HT1080 (cell line): ENCODE results near the gene CYP2D6. TPM values are rescaled to one million over a fixed set of nuclear protein-coding genes. Genes with fewer than 3 reads are reported as not detected.
"Not testable (repeated sequence)": the region's sequence is repeated elsewhere in the genome, so short reads cannot be mapped to it uniquely, and the experiment has no call there.

Source experiments
- DNase-seq: peaks from one replicate; pipeline ENCODE4 v3.0.0-alpha.2; 2015; ENCODE audit warnings: low read depth
- total RNA-seq: library from RNA; depleted of rRNA; stranded (reverse); fragments of >200 nt; shearing (Covaris generic); gene quantifications from 2 replicates; pipeline ENCODE4 v1.2.3, GENCODE V29; 2014

The CYP2D6 gene
- total RNA-seq, 1 experiment from 2014 or later = 0.11 TPM

DNA sequence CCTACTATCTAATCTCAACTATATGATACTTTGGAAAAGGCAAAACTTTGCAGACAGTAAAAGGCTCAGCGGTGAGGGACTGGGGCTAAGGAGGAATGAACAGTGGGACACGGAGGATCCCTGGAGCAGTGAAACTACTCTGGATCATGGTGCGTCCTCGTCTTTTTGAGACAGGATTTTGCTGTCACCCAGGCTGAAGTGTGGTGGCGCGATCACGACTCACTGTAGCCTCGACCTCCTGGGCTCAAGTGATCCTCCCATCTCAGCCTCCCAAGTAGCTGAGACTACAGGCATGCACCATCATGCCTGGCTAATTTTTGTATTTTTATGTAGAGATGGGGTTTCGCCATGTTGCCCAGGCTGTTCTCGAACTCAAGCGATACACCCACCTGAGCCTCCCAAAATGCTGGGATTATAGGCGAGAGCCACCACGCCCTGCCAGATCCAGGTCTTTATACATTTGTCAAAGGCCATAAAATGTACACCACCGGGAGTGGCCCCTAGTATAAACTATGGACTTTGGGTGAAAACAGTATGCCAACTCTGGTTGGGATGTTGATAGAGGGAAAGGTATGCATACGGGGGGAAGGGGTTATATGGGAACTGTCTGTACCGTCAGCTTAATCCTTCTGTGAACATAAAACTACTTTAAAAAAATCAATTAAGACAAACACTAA, 28.0 kb upstream of the CYP2D6 start:
- no peak for DNase-seq

DNA sequence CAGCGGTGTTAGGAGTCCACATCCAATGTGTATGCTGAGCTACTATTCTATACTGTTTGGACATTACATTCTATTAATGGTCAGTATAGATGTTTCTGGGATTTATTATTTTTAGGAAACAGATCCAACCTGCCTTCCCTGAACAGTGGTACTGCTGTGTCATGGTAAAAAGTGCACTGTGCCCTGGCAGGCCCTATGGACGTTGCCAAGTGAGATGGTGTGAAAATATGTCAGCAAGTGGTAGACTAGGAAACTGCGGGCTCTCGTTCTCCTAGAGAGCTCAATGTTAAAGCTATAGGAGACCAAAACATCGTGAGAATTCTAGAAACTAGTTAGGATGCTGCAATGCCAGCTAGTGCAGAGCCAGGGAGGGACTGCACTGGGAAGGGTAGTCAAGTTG, 26.0 kb upstream of the CYP2D6 start:
- no peak for DNase-seq

DNA sequence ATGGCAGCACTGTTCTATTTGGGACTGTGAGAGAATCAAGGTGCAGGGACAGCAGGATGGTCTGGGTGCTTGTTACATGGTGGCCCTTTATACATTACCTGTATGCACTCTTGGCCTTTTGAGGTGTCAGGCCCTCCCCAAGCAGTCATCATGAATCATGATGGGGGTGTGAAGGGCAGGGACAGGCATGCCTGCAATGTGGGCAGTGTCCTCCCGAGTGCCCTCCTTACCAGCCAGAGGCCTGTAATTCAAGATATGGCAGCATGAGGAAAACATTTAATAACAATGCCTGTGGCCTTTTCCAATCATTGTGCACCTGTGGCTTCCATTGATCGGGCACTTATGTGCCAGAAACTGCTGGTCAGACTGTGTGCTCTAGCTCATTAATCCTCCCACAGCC, 25.5 kb upstream of the CYP2D6 start:
- DNase-seq = no peak

GRCh38 chr22:42155053-42155543, 24.5 kb upstream of the CYP2D6 start:
- DNase-seq = no peak

GRCh38 chr22:42154293-42155052, 23.9 kb upstream of the CYP2D6 start:
- DNase-seq = no peak

- DNase-seq = no peak
These were observed 22.2 kb upstream of the CYP2D6 start for GRCh38 chr22:42152661-42153270.

DNA sequence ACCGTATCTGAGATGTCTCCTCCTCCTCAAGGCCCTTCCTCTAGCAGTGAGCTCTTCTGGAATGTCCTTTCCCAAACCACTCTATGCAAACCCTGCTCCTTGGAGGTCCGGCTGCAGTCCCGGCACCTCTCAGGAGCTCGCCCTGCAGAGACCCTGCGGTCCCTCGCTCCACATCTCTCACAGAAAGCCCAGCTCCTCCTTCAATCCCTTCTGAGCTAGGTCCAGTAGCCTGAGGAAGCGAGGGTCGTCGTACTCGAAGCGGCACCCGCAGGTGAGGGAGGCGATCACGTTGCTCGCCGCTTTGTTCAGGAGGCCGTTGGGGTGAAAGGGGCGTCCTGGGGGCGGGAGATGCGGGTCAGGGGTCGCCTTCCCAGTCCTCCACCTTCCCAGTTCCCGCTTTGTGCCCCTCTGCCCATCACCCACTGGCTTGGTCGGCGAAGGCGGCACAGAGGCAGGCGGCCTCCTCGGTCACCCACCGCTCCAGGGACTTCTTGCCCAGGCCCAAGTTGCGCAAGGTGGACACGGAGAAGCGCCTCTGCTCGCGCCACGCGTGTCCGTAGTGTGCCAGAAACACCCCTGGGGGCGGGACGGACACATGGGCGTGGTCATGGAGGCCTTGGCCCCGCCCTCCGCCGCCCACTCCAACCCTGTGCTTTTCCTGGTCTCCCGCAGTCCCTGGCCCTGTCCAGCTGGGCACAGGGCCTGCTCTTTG, 21.5 kb upstream of the CYP2D6 start:
- no peak for DNase-seq

DNA sequence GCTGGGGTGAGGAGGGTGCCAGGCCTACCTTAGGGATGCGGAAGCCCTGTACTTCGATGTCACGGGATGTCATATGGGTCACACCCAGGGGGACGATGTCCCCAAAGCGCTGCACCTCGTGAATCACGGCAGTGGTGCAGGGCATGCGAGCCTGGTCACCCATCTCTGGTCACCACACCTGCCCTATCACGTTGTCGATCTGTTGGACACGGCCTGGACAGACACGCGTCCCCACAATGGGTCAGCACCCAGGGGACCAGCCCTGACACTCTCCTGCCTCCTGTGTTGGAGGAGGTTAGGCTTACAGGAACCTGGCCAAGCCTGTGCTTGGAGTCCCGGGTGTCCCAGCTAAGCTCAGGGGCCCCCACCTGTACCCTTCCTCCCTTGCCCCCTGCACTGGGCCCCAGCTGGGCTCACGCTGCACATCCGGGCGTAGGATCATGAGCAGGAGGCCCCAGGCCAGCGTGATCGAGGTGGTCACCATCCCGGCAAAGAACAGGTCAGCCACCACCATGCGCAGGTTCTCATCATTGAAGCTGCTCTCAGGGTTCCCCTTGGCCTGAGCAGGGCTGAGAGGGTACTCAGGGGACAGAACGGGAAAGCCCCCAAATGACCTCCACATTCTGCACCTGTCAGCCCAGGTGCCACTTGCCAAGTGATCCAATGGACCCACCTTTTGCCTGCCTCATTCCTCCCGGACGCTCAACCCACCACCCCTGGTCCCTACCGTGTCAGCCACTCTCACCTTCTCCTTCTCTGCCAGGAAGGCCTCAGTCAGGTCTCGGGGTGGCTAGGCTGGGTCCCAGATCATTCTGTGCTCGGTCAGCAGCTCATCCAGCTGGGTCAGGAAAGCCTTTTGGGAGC, 20.3 kb upstream of the CYP2D6 start:
- no peak for DNase-seq

DNA sequence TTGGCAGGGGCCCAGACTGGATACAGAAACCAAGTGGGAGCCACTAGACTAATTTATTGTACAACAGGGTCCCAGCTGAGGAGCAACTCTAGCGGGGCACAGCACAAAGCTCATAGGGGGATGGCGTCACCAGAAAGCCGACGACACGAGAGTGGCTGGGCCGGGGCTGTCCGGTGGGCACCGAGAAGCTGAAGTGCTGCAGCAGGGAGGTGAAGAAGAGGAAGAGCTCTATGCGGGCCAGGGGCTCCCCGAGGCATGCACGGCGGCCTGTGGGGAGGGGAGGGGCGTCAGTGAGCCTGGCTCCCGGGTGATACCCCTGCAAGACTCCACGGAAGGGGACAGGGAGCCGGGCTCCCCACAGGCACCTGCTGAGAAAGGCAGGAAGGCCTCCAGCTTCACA, 19.2 kb upstream of the CYP2D6 start:
- DNase-seq = not testable (repeated sequence)

DNA sequence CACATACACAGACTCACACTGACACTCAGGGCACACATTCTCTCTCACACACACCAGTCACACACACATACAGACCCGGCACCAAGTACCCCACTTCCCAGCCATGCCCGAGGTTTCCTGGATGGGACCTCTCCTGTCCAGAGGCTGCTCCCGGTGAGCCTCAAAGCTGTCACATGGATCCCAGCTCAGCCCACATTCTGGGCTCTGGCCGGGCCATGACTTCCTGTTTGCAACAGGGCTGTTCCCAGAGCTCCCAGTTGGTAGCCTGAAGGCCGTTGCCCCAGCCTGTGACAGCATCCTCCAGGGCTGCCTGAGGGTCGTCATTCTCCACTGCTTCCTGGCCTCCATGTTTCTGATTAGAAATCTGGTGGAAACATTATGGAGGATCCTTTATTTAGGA, 14.6 kb upstream of the CYP2D6 start:
- DNase-seq = no peak

DNA sequence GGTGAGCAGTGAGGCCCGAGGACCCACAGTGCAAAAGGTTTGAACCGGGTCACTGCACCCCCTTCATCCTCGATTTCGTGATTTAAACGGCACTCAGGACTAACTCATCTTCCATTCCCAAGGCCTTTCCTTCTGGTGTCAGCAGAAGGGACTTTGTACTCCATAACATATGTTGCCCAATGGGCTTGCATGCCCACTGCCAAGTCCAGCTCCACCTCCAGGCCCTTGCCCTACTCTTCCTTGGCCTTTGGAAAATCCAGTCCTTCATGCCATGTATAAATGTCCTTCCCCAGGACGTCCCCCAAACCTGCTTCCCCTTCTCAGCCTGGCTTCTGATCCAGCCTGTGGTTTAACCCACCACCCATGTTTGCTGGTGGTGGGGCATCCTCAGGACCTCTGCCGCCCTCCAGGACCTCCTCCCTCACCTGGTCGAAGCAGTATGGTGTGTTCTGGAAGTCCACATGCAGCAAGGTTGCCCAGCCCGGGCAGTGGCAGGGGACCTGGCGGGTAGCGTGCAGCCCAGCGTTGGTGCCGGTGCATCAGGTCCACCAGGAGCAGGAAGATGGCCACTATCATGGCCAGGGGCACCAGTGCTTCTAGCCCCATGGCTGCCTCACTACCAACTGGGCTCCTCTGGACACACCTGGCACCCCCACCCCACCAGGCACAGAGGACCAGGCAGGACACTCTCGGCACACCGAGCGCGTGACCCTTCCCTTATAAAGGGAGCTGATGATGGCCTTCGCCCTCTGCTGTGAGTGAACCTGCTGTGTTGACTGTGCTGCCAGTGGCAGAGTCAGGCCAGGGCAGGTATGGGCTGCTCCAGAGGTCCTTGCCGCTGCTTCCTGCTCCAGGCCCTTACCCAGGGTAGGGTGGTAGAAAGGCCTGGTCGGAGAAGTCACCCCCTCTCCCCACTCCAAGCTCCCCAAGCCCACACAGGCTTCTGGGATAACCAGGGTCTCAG, 13.5 kb upstream of the CYP2D6 start:
- DNase-seq = not testable (repeated sequence)

DNA sequence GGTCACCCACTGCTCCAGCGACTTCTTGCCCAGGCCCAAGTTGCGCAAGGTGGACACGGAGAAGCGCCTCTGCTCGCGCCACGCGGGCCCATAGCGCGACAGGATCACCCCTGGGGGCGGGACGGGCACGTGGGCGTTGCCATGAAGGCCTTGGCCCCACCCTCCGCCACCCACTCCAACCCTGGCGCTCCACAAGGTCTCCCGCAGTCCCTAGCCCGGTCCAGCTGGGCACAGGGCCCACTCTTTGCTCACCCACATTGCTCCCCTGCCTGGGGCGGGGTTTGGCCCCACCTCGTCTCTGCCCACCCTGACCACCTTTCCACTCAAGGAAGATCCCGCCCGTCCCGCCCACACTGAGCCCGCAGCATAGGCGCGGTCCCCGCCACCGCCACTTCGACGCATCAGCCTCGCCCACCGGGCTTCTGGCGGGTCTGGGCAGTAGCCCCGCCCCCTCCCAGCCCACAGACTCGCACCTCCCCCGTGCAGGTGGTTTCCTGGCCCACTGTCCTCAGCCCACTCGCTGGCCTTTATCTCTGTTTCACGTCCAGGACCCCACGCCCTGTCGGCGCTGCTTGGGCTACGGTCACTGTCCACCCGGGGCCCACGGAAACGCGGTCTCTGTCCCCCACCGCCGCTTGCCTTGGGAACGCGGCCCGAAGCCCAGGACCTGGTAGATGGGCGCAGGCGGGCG, 12.3 kb upstream of the CYP2D6 start:
- DNase-seq = no peak

- DNase-seq = not testable (repeated sequence)
These were observed 10.9 kb upstream of the CYP2D6 start for GRCh38 chr22:42141307-42142057.

DNA sequence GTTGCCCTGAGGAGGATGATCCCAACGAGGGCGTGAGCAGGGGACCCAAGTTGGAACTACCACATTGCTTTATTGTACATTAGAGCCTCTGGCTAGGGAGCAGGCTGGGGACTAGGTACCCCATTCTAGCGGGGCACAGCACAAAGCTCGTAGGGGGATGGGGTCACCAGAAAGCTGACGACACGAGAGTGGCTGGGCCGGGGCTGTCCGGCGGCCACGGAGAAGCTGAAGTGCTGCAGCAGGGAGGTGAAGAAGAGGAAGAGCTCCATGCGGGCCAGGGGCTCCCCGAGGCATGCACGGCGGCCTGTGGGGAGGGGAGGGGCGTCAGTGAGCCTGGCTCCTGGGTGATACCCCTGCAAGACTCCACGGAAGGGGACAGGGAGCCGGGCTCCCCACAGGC, 9.5 kb upstream of the CYP2D6 start:
- not testable (repeated sequence) for DNase-seq

DNA sequence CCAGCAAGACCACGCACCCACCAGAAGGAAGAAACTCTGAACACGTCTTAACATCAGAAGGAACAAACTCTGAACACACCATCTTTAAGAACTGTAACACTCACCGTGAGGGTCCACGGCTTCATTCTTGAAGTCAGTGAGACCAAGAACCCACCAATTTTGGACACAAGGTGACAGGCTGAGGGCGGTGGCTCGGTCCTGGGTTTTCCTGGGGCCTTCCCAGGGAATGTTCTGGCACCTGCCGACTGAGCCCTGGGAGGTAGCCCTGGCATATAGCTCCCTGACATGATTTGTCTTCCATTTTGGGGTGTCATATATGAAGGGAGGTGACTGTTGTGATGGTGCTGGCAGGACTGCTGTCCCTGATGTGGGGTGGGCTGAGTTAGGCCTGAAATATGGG, 8.9 kb upstream of the CYP2D6 start:
- DNase-seq = not testable (repeated sequence)

DNA sequence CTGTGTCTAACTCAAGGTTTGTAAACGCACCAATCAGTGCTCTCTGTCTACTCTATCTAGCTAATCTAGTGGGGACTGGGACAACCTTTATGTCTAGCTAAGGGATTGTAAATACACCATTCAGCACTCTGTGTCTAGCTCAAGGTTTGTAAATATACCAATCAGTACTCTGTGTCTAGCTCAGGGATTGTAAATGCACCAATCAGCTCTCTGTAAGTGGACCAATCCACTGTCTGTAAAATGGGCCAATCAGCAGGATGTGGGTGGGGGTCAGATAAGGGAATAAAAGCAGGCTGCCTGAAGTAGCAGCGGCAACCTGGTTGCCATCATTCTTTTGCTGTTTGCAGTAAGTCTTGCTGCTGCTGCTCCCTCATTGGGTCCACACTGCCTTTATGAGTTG, 8.4 kb upstream of the CYP2D6 start:
- no peak for DNase-seq

DNA sequence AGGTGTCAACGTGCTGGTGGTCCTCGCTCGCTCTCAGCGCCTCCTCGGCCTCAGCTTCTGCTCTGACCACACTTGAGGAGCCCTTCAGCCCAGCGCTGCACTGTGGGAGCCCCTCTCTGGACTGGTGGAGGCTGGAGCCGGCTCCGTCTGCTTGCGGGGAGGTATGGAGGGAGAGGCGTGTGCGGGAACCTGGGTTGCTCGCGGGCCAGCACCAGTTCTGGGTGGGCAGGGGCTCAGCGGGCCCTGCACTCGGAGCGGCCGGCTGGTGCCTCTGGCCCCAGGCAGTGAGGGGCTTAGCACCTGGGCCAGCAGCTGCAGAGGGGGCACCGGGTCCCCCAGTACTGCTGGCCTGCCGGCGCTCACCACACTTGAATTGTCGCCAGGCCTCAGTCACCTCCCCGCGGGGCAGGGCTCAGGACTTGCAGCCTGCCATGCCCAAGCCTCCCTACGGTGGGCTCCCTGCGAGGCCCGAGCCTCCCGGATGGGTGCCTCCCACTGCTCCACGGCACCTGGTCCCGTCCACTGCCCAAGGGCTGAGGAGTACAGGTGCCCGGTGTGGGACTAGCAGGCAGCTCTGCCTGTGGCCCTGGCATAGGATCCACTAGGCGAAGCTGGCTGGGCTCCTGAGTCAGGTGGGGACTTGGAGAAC, 7.6 kb upstream of the CYP2D6 start:
- DNase-seq = no peak

DNA sequence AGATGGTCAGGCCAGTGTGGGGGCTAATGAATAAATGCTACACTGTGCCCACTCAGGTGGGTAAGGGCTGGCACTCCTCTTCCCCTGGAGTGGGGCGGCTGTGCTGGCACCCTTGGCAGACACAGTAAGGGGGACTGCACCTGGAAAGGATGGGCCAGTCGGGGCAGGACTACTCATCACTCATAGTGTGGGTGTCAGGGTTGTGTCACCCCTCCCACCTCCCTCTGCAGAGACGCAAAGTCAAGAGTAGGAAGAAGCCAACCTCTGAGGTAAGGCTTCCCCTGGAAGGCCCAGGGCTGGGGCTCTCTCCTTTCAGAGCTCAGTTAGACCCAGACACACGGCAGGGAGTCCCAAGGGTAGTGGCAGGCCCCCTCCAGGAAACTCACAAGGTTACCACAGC, 5.1 kb upstream of the CYP2D6 start:
- not testable (repeated sequence) for DNase-seq
